HG02885 (cell line): ENCODE results near the gene BCCIP.
A peak's percentile ranks its signal among the peaks of the same experiment; 100 is the strongest.

Experiments
- ATAC-seq: cut with Tn5 transposase; IDR thresholded peaks from one replicate; pipeline ENCODE4 v1.9.1; 2021; ENCODE audit warnings: mild to moderate bottlenecking; ENCODE audit not compliant: unreplicated experiment, poor library complexity

BCCIP gene

GRCh38 chr10:125840955-125841354, 17.6 kb downstream of the BCCIP start:
- ATAC-seq, result no peak

GRCh38 chr10:125843603-125844329, 20.4 kb downstream of the BCCIP start:
- ATAC-seq, result no peak

- no peak for ATAC-seq
Observed at GRCh38 chr10:125844751-125845221, 21.4 kb downstream of the BCCIP start.

- ATAC-seq, result no peak
Observed at GRCh38 chr10:125845617-125846016, 22.3 kb downstream of the BCCIP start.

- no peak for ATAC-seq
Observed at GRCh38 chr10:125846894-125847293, 23.5 kb downstream of the BCCIP start.

GRCh38 chr10:125848371-125848770, 25.0 kb downstream of the BCCIP start:
- ATAC-seq, result no peak

- ATAC-seq, result no peak
Observed at GRCh38 chr10:125848857-125849256, 25.5 kb downstream of the BCCIP start.

GRCh38 chr10:125849448-125849847, 26.1 kb downstream of the BCCIP start:
- no peak for ATAC-seq

GRCh38 chr10:125850766-125851731, 27.7 kb downstream of the BCCIP start:
- no peak for ATAC-seq

- ATAC-seq, result no peak
Observed at GRCh38 chr10:125852487-125852886, 29.1 kb downstream of the BCCIP start.

GRCh38 chr10:125857185-125857760, 33.9 kb downstream of the BCCIP start:
- no peak for ATAC-seq

- ATAC-seq, result no peak
Observed at GRCh38 chr10:125859128-125859817, 35.9 kb downstream of the BCCIP start.

GRCh38 chr10:125865120-125865519, 41.8 kb downstream of the BCCIP start:
- no peak for ATAC-seq

GRCh38 chr10:125866421-125867029, 43.2 kb downstream of the BCCIP start:
- ATAC-seq, result no peak

- peak; percentile 70 for ATAC-seq
Observed at GRCh38 chr10:125868372-125868975, 45.1 kb downstream of the BCCIP start.

- no peak for ATAC-seq
Observed at GRCh38 chr10:125871338-125871737, 48.0 kb downstream of the BCCIP start.

GRCh38 chr10:125878957-125879835, 55.9 kb downstream of the BCCIP start:
- ATAC-seq, result no peak

GRCh38 chr10:125880719-125881118, 57.4 kb downstream of the BCCIP start:
- ATAC-seq, result no peak
